ENCODE measurements around the gene HGS. TPM values are rescaled to one million over a fixed set of nuclear protein-coding genes. Genes with fewer than 3 reads are reported as not detected.

The HGS gene
- total RNA-seq, 1 donor from 2014 or later = 134 TPM

Other genes with a start within 250 kb of the HGS start
- 4,152 and 4,174 TPM in 2 replicates for gene ACTG1, start 171.2 kb upstream of the HGS start, total RNA-seq
- 1.1 TPM in 2 replicates for gene FSCN2, start 155.6 kb upstream of the HGS start, total RNA-seq
- gene FAAP100, start 131.7 kb upstream of the HGS start, total RNA-seq = 61.6 and 64.4 TPM in 2 replicates
- gene NPLOC4, start 46.9 kb upstream of the HGS start, total RNA-seq = 128 and 138 TPM in 2 replicates
- gene TSPAN10, start 46.8 kb upstream of the HGS start, total RNA-seq = 0.30 and 0.44 TPM in 2 replicates
- 11.1 and 15.4 TPM in 2 replicates for gene PDE6G, start 27.5 kb upstream of the HGS start, total RNA-seq
- gene OXLD1, start 17.4 kb upstream of the HGS start, total RNA-seq = 51.3 and 52.7 TPM in 2 replicates
- gene CCDC137, start 17.3 kb upstream of the HGS start, total RNA-seq = 50.8 and 51.7 TPM in 2 replicates
- 33.3 and 35.0 TPM in 2 replicates for gene ARL16, start 214 bp upstream of the HGS start, total RNA-seq
- 175 and 179 TPM in 2 replicates for gene MRPL12, start 19.4 kb downstream of the HGS start, total RNA-seq
- 36.4 and 39.5 TPM in 2 replicates for gene SLC25A10, start 28.3 kb downstream of the HGS start, total RNA-seq
- not detected in 2 replicates for gene GCGR, start 120.1 kb downstream of the HGS start, total RNA-seq
- 42.5 and 42.9 TPM in 2 replicates for gene MCRIP1, start 149.3 kb downstream of the HGS start, total RNA-seq
- gene PPP1R27, start 151.0 kb downstream of the HGS start, total RNA-seq = not detected in 2 replicates
- 545 and 603 TPM in 2 replicates for gene P4HB, start 176.5 kb downstream of the HGS start, total RNA-seq
- 713 and 715 TPM in 2 replicates for gene ARHGDIA, start 187.3 kb downstream of the HGS start, total RNA-seq
- gene ALYREF, start 207.6 kb downstream of the HGS start, total RNA-seq = 237 and 240 TPM in 2 replicates
- 108 and 119 TPM in 2 replicates for gene ANAPC11, start 207.7 kb downstream of the HGS start, total RNA-seq
- gene NPB, start 218.2 kb downstream of the HGS start, total RNA-seq = 0.28 and 0.39 TPM in 2 replicates
- gene PCYT2, start 227.4 kb downstream of the HGS start, total RNA-seq = 51.5 and 51.7 TPM in 2 replicates
- 50.2 and 55.7 TPM in 2 replicates for gene SIRT7, start 234.2 kb downstream of the HGS start, total RNA-seq
- gene MAFG, start 243.7 kb downstream of the HGS start, total RNA-seq = 30.3 and 31.8 TPM in 2 replicates